GM20000 (cell line): ENCODE results near the gene EML3.
"Not testable (repeated sequence)": the region's sequence is repeated elsewhere in the genome, so short reads cannot be mapped to it uniquely, and the experiment has no call there.

Experiments used
- DNase-seq: peaks from one replicate; pipeline ENCODE4 v3.0.0; 2012; ENCODE audit warnings: low spot score
- CTCF ChIP-seq: IDR thresholded peaks from 2 replicates; pipeline ENCODE4 v1.5.1; 2012; ENCODE audit warnings: mild to moderate bottlenecking, control low read depth; ENCODE audit errors: extremely low read depth, missing control alignments

EML3 gene

GRCh38 chr11:62592989-62593421 lies 19.6 kb downstream of the EML3 start:
- TF ChIP-seq CTCF = no peak
- no peak for DNase-seq

GRCh38 chr11:62592146-62592815 lies 20.3 kb downstream of the EML3 start:
- no peak for DNase-seq
- no peak for TF ChIP-seq CTCF

GRCh38 chr11:62591448-62592145 lies 21.0 kb downstream of the EML3 start, which contains the start of gene TUT1:
Gene TUT1 (minus strand): TSS chr11:62591523. CDS start chr11:62591485, 38 bp downstream.
- peak; percentile 88 for DNase-seq
- TF ChIP-seq CTCF = no peak

GRCh38 chr11:62588966-62589637 lies 23.5 kb downstream of the EML3 start:
- no peak for DNase-seq
- no peak for TF ChIP-seq CTCF

- DNase-seq = not testable (repeated sequence)
These were observed 27.2 kb downstream of the EML3 start for GRCh38 chr11:62585356-62585755.

- DNase-seq = not testable (repeated sequence)
These were observed 30.8 kb downstream of the EML3 start for GRCh38 chr11:62581735-62582134.

GRCh38 chr11:62580959-62581715 lies 31.4 kb downstream of the EML3 start:
- DNase-seq = no peak
- no peak for TF ChIP-seq CTCF

- TF ChIP-seq CTCF = no peak
- DNase-seq = no peak
These were observed 33.3 kb downstream of the EML3 start for GRCh38 chr11:62579252-62579651.
